GM12892 (cell line): ENCODE measurements around the gene SMYD1.
A peak's percentile ranks its signal among the peaks of the same experiment; 100 is the strongest.
"Not testable (repeated sequence)": the region's sequence is repeated elsewhere in the genome, so short reads cannot be mapped to it uniquely, and the experiment has no call there.

Experiments used
- DNase-seq: peaks from one replicate; pipeline ENCODE4 v3.0.0; 2011; ENCODE audit not compliant: insufficient read length
- FAIRE-seq: peaks from 2 replicates; lab custom pipeline; 2011; peaks lifted over from hg19 to GRCh38; lab: Jason Lieb, UNC
- POLR2A ChIP-seq: IDR thresholded peaks from 2 replicates; pipeline ENCODE4 v1.6.1; 2011; ENCODE audit warnings: low read depth, low read length, control low read depth
- POLR2AphosphoS5 ChIP-seq: IDR thresholded peaks from 2 replicates; pipeline ENCODE4 v1.6.1; 2011; ENCODE audit warnings: low read depth, low read length, control low read depth
- TAF1 ChIP-seq: IDR thresholded peaks from 2 replicates; pipeline ENCODE4 v1.6.1; 2011; ENCODE audit warnings: low read depth, mild to moderate bottlenecking, control low read depth, low read length, borderline replicate concordance

SMYD1 gene

DNA sequence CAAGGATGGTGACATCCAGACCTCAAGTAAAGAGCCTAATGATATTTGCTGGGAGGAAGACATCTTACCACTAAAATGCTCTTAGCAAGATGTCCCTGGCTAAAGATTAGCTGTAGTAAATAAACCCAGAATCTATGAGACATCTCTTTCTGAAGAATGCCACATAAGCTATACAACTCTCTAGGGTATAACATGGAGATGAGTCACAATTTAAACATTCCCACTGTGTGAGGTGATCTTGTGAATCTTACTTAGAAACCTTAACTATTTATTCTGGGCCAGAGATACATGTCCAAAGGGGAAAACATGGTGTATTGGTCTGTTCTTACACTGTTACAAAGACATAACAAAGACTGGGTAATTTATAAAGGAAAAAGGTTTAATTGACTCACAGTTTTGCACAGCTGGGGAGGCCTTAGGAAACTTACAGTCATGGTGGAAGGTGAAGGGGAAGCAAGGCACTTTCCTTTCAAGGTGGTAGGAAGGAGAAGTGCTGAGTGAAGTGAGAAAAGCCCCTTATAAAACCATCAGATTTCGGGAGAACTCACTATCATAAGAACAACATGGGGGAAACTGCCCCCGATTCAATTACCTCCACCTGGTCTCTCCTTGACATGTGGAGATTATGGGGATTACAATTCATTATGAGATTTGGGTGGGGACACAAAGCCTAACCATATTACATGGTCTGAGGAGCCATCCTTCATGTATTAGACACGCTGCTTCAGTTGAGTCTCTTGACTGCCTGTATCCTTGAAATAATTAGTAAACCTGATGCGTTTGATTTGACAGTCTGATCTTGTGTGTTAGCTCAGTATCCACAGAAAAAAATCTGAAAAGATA is 29.1 kb upstream of the SMYD1 start:
- TF ChIP-seq POLR2A = no peak
- FAIRE-seq (no peak), DNase-seq (no peak)

GRCh38 chr2:88042476-88042875 is 25.1 kb upstream of the SMYD1 start:
- FAIRE-seq = no peak
- DNase-seq = no peak
- TF ChIP-seq POLR2A = no peak
- no peak for TF ChIP-seq TAF1

DNA sequence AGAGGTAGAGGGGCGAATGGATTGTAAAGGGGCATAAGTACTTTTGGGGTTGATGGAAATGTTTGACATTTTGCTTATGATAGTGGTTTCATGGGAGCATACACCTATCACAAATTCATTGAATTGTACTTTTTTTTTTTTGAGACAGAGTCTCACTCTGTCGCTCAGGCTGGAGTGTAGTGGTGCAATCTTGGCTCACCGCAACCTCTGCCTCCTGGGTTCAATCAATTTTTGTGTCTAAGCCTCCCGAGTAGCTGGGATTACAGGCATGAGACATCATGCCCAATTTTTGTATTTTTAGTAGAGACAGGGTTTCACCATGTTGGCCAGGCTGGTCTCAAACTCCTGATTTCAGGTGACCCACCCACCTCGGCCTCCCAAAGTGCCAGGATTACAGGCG is 22.1 kb upstream of the SMYD1 start:
- not testable (repeated sequence) for FAIRE-seq, DNase-seq

- FAIRE-seq (no peak), DNase-seq (no peak)
- no peak for TF ChIP-seq POLR2AphosphoS5
- TF ChIP-seq POLR2A = no peak
- no peak for TF ChIP-seq TAF1
These were observed 19.1 kb upstream of the SMYD1 start for GRCh38 chr2:88048541-88048940.

DNA sequence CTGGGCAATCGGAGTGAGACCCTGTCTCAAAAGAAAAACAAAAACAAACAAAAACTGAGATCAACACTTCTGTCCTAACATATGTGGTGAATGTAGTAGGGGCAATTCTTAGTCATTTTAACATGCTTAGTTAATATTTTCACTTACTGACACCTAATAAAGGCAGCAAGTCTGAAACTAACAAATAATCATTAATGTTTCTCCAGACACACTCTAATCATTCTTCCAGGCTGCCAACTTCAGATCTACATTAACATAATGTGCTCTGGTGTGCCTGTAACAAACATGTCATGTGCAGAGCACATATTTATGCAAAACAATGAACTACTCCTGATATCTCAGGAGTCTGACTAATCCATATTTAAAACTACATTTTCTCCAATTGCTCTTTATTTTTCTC is 18.0 kb upstream of the SMYD1 start:
- DNase-seq (no peak), FAIRE-seq (no peak)
- TF ChIP-seq POLR2AphosphoS5 = no peak
- no peak for TF ChIP-seq TAF1
- no peak for TF ChIP-seq POLR2A

GRCh38 chr2:88051792-88052191 is 15.8 kb upstream of the SMYD1 start:
- no peak for TF ChIP-seq POLR2A
- no peak; the same call in 1 of the 2 replicates for TF ChIP-seq POLR2AphosphoS5
- no peak for TF ChIP-seq TAF1
- DNase-seq = no peak
- FAIRE-seq = no peak

- no peak for FAIRE-seq
- DNase-seq = no peak
- TF ChIP-seq TAF1 = no peak
- no peak for TF ChIP-seq POLR2AphosphoS5
- no peak for TF ChIP-seq POLR2A
These were observed 14.3 kb upstream of the SMYD1 start for GRCh38 chr2:88053296-88053695.

DNA sequence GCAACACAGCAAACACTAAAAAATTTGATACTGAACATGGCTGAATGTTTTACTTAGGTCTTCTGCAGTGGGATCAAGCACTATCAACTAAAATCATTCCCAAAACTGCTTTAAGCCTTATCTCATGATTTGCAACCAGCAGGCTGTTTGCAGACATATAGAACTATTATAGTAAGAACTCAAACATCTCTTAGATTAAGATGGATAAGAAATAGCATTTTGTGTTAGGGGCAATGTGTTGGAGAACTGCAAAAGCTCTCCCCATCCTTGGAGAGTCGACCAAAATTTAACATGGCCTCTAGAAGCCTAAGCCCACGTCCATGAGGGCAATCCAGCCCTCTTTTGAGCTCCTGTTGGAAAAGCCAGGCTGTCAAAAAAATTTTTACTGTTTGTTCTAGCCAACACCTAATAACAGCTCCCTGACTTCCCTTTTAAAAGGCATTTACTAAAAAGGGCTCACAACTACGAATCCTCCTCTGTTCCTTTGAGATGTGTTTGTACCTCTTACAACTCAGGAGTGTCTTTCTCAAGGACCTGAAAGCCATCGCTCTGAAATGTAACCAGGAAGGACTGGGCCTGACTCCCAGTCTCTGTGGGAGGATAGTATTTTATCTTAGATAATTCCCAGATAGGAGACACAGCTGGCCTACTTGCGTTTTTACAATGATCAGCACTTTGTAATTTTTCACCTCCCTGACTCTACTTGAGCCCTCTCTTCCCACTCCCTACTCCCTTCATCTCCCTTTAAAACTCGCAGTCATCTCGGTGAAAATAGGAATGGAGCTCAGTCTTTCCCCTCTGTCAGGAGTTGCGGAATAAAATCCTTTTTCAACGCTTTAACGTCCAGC is 13.5 kb upstream of the SMYD1 start:
- TF ChIP-seq POLR2A (no peak; the same call in 1 of the 2 replicates), POLR2AphosphoS5 (no peak), TAF1 (no peak)
- DNase-seq = no peak
- FAIRE-seq = no peak

- FAIRE-seq = no peak
- no peak for TF ChIP-seq TAF1
- TF ChIP-seq POLR2AphosphoS5 = no peak
- no peak for TF ChIP-seq POLR2A
- DNase-seq = peak; percentile 16
These were observed 12.7 kb upstream of the SMYD1 start for GRCh38 chr2:88054782-88055370.

DNA sequence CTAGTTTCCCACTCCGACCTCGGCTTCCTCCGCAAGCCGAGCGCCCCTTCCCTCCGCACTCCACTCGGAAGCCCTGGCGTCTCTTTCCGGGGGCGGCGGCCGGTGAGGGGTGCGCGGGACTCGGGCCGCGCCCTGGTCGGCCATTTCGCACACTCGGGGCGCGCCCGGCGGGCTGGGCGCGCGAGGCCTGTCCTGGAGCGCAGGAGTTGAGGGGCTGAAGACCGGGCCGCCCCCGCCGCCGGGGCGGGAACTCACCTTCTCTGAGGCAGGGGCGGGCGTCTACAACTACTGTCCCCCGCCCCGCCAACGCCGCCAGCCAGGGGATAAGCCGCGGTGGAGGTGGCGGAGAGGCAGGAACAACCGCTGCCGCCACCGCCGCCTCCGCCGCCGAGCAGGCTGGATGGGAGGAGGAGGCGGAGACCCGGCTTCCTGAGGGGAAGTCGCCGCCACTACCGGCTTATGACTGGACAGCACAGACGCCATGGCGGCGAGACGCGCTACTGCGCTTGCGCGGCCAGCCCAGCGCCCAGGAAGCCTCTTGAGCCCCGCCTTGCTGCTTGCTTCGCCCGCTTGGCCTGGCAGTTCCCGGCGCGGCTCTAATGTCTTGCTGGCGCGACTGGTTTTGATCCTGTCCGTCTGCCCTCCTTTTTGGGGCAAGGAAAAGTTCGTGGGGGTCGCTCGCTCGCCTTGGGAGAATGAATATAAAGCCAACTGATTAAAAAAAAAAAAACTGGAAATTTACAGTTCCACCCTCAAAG is 12.1 kb upstream of the SMYD1 start, which contains the start of gene KRCC1:
KRCC1 (minus strand) TSS at position 413 of the 758 bp plus-strand sequence. CDS start 27,220 bp downstream, outside the sequence.
- TF ChIP-seq TAF1 (peak; percentile 58), POLR2AphosphoS5 (peak; percentile 91), POLR2A (peak; percentile 97)
- DNase-seq (peak; percentile 85), FAIRE-seq (peak; percentile 95)

DNA sequence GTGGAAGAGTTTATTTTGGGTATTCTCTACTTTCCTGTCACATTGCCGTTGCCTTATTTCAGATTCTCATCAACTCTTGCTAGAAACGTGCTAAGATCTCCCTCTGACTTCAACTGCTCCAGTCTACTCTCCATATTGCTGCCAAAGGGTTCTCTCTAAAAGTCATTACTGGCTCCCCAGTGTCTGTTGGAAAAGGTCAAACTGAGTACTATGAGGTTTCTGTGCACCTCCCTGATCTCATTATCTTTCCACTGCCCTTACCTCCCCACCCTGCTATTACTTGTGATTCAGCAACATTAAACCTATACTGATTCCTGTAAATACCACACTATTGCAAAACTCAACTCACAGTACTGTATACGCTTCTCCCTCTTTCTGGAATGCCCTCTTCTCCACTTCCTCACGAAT is 10.2 kb upstream of the SMYD1 start:
- DNase-seq (no peak), FAIRE-seq (no peak)
- TF ChIP-seq POLR2AphosphoS5 (no peak), TAF1 (no peak), POLR2A (no peak)
